Caco-2 (cell line): ENCODE data around the gene CDK5RAP2. TPM values are rescaled to one million over a fixed set of nuclear protein-coding genes. Genes with fewer than 3 reads are reported as not detected.

Experiments used
- BruUV-seq: library from RNA; stranded (reverse); fragments of 400-500 nt; replicated peaks from 2 replicates; lab custom pipeline; 2021; lab: Mats Ljungman, UMichigan
- CTCF ChIA-PET: fragments of 300-600 bp; sonication (Branson Sonifier 250); formaldehyde crosslinking; loops from one replicate; lab custom pipeline; 2022; ENCODE audit warnings: antibody characterized with exemption; lab: Charles Lee
- POLR2A ChIA-PET: fragments of 300-600 bp; sonication (Branson Sonifier 250); formaldehyde crosslinking; loops from one replicate; lab custom pipeline; 2022; ENCODE audit warnings: antibody characterized with exemption; lab: Charles Lee
- DNase-seq, 2 experiments: peaks; one replicate each; pipeline versions ENCODE4 v3.0.0 to v3.0.0-alpha.2; 2020 to 2022
- H3K27me3 ChIP-seq: replicated peaks from 2 replicates; pipeline ENCODE4 v1.6.0; 2011; ENCODE audit warnings: low read length; ENCODE audit not compliant: control insufficient read depth, insufficient read depth
- H3K36me3 ChIP-seq: 2 replicates; pipeline ENCODE4 v1.5.1; 2011; ENCODE audit warnings: low read length; ENCODE audit not compliant: control insufficient read depth, insufficient read depth
- H3K4me1 ChIP-seq: fragments of 250-450 bp; sonication (Bioruptor Pico); 2 replicates; pipeline ENCODE4 v1.5.1; 2020; ENCODE audit warnings: mild to moderate bottlenecking
- H3K4me3 ChIP-seq: 2 replicates; pipeline ENCODE4 v1.5.1; 2011; ENCODE audit warnings: low read depth, mild to moderate bottlenecking, control low read depth, low read length
- H3K9me3 ChIP-seq: fragments of 250-450 bp; sonication (Bioruptor Pico); 2 replicates; pipeline ENCODE4 v1.5.1; 2020; ENCODE audit warnings: mild to moderate bottlenecking, moderate library complexity
- H3K27ac Mint-ChIP-seq: one replicate; pipeline ENCODE4 v1.8.0; 2022; ENCODE audit warnings: mixed read lengths; ENCODE audit not compliant: unreplicated experiment
- H3K27me3 Mint-ChIP-seq: one replicate; pipeline ENCODE4 v1.8.0; 2022; ENCODE audit warnings: mixed read lengths; ENCODE audit not compliant: insufficient read depth, unreplicated experiment
- H3K36me3 Mint-ChIP-seq: one replicate; pipeline ENCODE4 v1.8.0; 2022; ENCODE audit warnings: mild to moderate bottlenecking, mixed read lengths; ENCODE audit not compliant: insufficient read depth, unreplicated experiment
- H3K4me1 Mint-ChIP-seq: one replicate; pipeline ENCODE4 v1.8.0; 2022; ENCODE audit warnings: low read depth, mixed read lengths; ENCODE audit not compliant: unreplicated experiment
- H3K4me3 Mint-ChIP-seq: one replicate; pipeline ENCODE4 v1.8.0; 2022; ENCODE audit warnings: mild to moderate bottlenecking, moderate library complexity, mixed read lengths; ENCODE audit not compliant: unreplicated experiment
- H3K9me3 Mint-ChIP-seq: one replicate; pipeline ENCODE4 v1.8.0; 2022; ENCODE audit warnings: mixed read lengths; ENCODE audit not compliant: unreplicated experiment
- CTCF ChIP-seq, 2 experiments: fragments of 200-600 bp in 1 of 2; IDR thresholded peaks; 1 replicate in 1 of 2; 2 replicates in 1 of 2; pipeline versions ENCODE4 v1.5.1 to v1.8.0; 2011 to 2022; ENCODE audit warnings: antibody characterized with exemption in 1 of 2, control low read depth in 1 of 2, inconsistent platforms in 1 of 2, low read depth in 1 of 2, low read length in 1 of 2, mild to moderate bottlenecking in 1 of 2, moderate library complexity in 1 of 2; ENCODE audit not compliant: insufficient read depth in 1 of 2, severe bottlenecking in 1 of 2, unreplicated experiment in 1 of 2
- intact Hi-C: fragments of 100-400 bp; cut with micrococcal nuclease; formaldehyde crosslinking; loops from one replicate; pipeline ENCODE4 v1.10.0; 2022; ENCODE audit not compliant: unreplicated experiment
- total RNA-seq: library from RNA; stranded (reverse); gene quantifications from 2 replicates; pipeline ENCODE4 v1.2.3, GENCODE V29; 2022

The CDK5RAP2 gene
- total RNA-seq, 1 experiment from 2014 or later, result 71.3 TPM

DNA sequence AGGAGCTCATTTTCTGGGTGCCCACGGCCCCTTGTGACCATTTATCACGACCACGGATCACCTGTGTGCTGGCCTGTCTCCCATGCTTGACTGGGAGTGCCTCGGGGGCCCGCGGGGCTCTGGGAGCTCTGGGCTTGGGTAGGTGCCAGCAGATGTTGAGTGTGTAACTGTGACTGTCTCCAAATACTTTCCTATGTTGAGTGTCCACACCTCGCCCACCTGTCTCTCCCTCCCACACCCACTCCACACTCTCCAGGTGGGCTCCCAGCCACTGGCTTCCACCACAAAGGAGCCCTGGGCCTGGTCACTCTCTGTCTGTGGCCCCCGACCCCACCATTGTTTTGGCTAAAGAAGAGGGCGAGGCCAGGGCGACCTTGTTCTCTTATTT is 196.4 kb downstream of the CDK5RAP2 start:
- Histone ChIP-seq H3K4me3 (no peak overlapping the region), H3K9me3 (peaks cover 4% of the 10 kb centered on the region; the same call in 1 of the 2 replicates), H3K27me3 (no peaks in the 10 kb centered on the region), H3K36me3 (no peaks in the 10 kb centered on the region; the same call in 1 of the 2 replicates), H3K4me1 (peaks cover 8% of the 10 kb centered on the region)
- Mint-ChIP-seq H3K27ac (peak overlapping the region; percentile 53), H3K27me3 (no peaks in the 10 kb centered on the region), H3K9me3 (no peaks in the 10 kb centered on the region), H3K36me3 (peaks cover 25% of the 10 kb centered on the region), H3K4me3 (no peak overlapping the region), H3K4me1 (no peaks in the 10 kb centered on the region)
- intact Hi-C loops, result no loop called here
- POLR2A ChIA-PET, result no interaction called here
- peak in 1 of 2 experiments; percentile 25 for DNase-seq
- BruUV-seq, result no TSS peak
- no peak for TF ChIP-seq CTCF (IDR thresholded peaks at IDR 0.05; ENCODE audit: insufficient read depth in 1 of 2, low read depth in 1 of 2, low read length in 1 of 2, severe bottlenecking in 1 of 2, unreplicated experiment in 1 of 2)
- CTCF ChIA-PET, result interaction anchor here (0.6 kb wide), 3 partner anchors 14 to 287 kb away, joined by 3 to 6 read pairs (median 3); no protein-coding TSS in a partner anchor

DNA sequence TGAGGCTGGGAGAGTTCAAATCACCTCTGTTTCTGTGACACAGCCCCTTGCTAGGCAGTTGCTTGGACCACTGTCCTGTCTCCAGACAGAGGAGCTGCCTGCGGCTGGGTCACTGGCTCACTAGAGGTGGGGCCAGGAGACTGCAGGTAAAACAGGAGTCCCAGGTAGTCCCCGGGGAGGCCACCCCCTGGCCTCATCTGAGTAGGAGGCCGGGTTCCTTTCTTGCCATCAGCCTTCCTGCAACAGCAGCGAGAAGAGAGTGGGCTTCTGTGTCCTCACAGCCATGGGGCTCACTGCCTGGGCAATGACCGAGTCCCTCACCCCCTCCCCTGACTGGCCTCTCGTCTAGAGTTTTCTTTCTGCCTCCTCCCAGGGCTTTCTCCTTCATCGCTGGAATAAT is 197.5 kb downstream of the CDK5RAP2 start:
- Mint-ChIP-seq H3K9me3 (no peaks in the 10 kb centered on the region), H3K27ac (no peak overlapping the region), H3K36me3 (peaks cover 18% of the 10 kb centered on the region), H3K27me3 (no peaks in the 10 kb centered on the region), H3K4me1 (no peaks in the 10 kb centered on the region), H3K4me3 (no peak overlapping the region)
- POLR2A ChIA-PET, result no interaction called here
- H3K27me3 ChIP-seq, result no peaks in the 10 kb centered on the region
- no peak overlapping the region for H3K4me3 ChIP-seq
- CTCF ChIA-PET, result no interaction called here
- peaks cover 4% of the 10 kb centered on the region; the same call in 1 of the 2 replicates for H3K9me3 ChIP-seq
- peaks cover 8% of the 10 kb centered on the region for H3K4me1 ChIP-seq
- no TSS peak for BruUV-seq
- intact Hi-C loops, result no loop called here
- H3K36me3 ChIP-seq, result no peaks in the 10 kb centered on the region; the same call in 1 of the 2 replicates
- no peak for TF ChIP-seq CTCF (IDR thresholded peaks at IDR 0.05; ENCODE audit: insufficient read depth in 1 of 2, low read depth in 1 of 2, low read length in 1 of 2, severe bottlenecking in 1 of 2, unreplicated experiment in 1 of 2)
- DNase-seq, result peak in 1 of 2 experiments; percentile 28

GRCh38 chr9:120381839-120382238 is 198.1 kb downstream of the CDK5RAP2 start:
- Mint-ChIP-seq H3K27me3 (no peaks in the 10 kb centered on the region), H3K27ac (no peak overlapping the region), H3K36me3 (peaks cover 18% of the 10 kb centered on the region), H3K4me1 (no peaks in the 10 kb centered on the region), H3K4me3 (no peak overlapping the region), H3K9me3 (no peaks in the 10 kb centered on the region)
- Histone ChIP-seq H3K27me3 (no peaks in the 10 kb centered on the region), H3K9me3 (peaks cover 4% of the 10 kb centered on the region; the same call in 1 of the 2 replicates), H3K4me1 (peaks cover 8% of the 10 kb centered on the region), H3K36me3 (no peaks in the 10 kb centered on the region; the same call in 1 of the 2 replicates), H3K4me3 (no peak overlapping the region)
- intact Hi-C loops, result no loop called here
- POLR2A ChIA-PET, result no interaction called here
- TF ChIP-seq CTCF (IDR thresholded peaks at IDR 0.05; ENCODE audit: insufficient read depth in 1 of 2, low read depth in 1 of 2, low read length in 1 of 2, severe bottlenecking in 1 of 2, unreplicated experiment in 1 of 2), result no peak
- CTCF ChIA-PET, result no interaction called here
- no TSS peak for BruUV-seq
- DNase-seq, result no peak
